ENCODE measurements around the gene WDR91.

DNA sequence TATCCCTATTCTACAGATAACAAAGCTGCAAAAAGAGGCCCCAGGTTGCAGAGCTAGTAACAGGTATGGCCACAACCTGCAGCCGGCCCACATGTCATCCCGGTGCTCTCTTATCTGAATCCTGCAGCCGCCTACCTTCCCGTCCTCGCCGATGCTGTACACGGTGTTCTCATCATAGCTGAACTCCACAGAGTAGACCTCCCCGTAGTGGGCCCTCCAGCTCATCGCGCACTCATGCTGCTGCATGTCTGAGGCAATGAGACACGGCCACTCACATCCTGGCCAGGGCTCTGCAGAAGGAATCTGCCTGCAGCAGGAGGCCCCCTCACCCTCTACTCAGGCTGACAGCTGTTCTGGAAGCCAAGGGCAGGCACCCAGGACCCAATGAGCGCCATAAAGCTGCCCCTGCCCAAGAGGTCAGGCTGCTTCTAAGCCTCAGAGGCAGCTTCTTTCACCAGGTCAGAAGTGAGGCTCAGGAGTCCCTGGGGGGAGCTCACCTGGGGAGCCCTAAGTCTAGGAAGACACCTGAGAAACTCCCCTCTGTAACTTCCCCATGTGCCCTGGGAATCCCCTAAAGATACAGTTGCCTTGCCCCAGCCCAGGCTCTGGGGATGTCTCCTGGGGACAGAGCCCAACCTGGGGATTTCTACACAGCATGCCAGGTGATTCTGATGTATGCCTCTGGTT is 22.9 kb downstream of the WDR91 start:
- no peak for TF ChIP-seq TEAD4 (IDR thresholded peaks at IDR 0.05)
- TF ChIP-seq MAX (IDR thresholded peaks at IDR 0.05), result no peak
- no peak for TF ChIP-seq YY1 (IDR thresholded peaks at IDR 0.05; ENCODE audit: low read depth)
- TF ChIP-seq, protein P1, sequence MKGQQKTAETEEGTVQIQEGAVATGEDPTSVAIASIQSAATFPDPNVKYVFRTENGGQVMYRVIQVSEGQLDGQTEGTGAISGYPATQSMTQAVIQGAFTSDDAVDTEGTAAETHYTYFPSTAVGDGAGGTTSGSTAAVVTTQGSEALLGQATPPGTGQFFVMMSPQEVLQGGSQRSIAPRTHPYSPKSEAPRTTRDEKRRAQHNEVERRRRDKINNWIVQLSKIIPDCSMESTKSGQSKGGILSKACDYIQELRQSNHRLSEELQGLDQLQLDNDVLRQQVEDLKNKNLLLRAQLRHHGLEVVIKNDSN (IDR thresholded peaks at IDR 0.05), result no peak
- TF ChIP-seq CEBPB (IDR thresholded peaks at IDR 0.05), result no peak
- no peak for TF ChIP-seq EP300 (IDR thresholded peaks at IDR 0.05; ENCODE audit: borderline replicate concordance)
- TF ChIP-seq, protein P2, sequence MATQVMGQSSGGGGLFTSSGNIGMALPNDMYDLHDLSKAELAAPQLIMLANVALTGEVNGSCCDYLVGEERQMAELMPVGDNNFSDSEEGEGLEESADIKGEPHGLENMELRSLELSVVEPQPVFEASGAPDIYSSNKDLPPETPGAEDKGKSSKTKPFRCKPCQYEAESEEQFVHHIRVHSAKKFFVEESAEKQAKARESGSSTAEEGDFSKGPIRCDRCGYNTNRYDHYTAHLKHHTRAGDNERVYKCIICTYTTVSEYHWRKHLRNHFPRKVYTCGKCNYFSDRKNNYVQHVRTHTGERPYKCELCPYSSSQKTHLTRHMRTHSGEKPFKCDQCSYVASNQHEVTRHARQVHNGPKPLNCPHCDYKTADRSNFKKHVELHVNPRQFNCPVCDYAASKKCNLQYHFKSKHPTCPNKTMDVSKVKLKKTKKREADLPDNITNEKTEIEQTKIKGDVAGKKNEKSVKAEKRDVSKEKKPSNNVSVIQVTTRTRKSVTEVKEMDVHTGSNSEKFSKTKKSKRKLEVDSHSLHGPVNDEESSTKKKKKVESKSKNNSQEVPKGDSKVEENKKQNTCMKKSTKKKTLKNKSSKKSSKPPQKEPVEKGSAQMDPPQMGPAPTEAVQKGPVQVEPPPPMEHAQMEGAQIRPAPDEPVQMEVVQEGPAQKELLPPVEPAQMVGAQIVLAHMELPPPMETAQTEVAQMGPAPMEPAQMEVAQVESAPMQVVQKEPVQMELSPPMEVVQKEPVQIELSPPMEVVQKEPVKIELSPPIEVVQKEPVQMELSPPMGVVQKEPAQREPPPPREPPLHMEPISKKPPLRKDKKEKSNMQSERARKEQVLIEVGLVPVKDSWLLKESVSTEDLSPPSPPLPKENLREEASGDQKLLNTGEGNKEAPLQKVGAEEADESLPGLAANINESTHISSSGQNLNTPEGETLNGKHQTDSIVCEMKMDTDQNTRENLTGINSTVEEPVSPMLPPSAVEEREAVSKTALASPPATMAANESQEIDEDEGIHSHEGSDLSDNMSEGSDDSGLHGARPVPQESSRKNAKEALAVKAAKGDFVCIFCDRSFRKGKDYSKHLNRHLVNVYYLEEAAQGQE (IDR thresholded peaks at IDR 0.05; ENCODE audit: low read depth), result no peak
- no peak for TF ChIP-seq TCF12 (IDR thresholded peaks at IDR 0.05; ENCODE audit: low read depth)
- no peak for TF ChIP-seq RAD21 (IDR thresholded peaks at IDR 0.05; ENCODE audit: low read depth)
- no peak for TF ChIP-seq TAF1 (IDR thresholded peaks at IDR 0.05; ENCODE audit: low read depth)
- TF ChIP-seq EGR1 (IDR thresholded peaks at IDR 0.05), result no peak
- TF ChIP-seq NFIC (IDR thresholded peaks at IDR 0.05), result no peak
- no peak for TF ChIP-seq CREB1 (IDR thresholded peaks at IDR 0.05; ENCODE audit: low read depth)
